ENCODE results near the gene ELF2.
A peak's percentile ranks its signal among the peaks of the same experiment; 100 is the strongest.
"Not testable (repeated sequence)": the region's sequence is repeated elsewhere in the genome, so short reads cannot be mapped to it uniquely, and the experiment has no call there.

Gene ELF2

GRCh38 chr4:139188648-139189416, 11.8 kb upstream of the ELF2 start:
- DNase-seq (ENCODE audit: low read depth): no peak

GRCh38 chr4:139184129-139184528, 7.1 kb upstream of the ELF2 start:
- no peak for DNase-seq (ENCODE audit: low read depth)

- peak; percentile 83 for DNase-seq (ENCODE audit: low read depth)
Observed at GRCh38 chr4:139177869-139178619, 1.0 kb upstream of the ELF2 start.

- peak; percentile 66 for DNase-seq (ENCODE audit: low read depth)
Observed at GRCh38 chr4:139176302-139177048, 543 bp downstream of the ELF2 start.

GRCh38 chr4:139175646-139176301, 1.2 kb downstream of the ELF2 start:
- DNase-seq (ENCODE audit: low read depth): no peak

- DNase-seq (ENCODE audit: low read depth): no peak
Observed at GRCh38 chr4:139171876-139172691, 4.9 kb downstream of the ELF2 start.

- DNase-seq (ENCODE audit: low read depth): no peak
Observed at GRCh38 chr4:139170932-139171331, 6.1 kb downstream of the ELF2 start.

GRCh38 chr4:139167774-139168444, 9.1 kb downstream of the ELF2 start:
- no peak for DNase-seq (ENCODE audit: low read depth)

GRCh38 chr4:139164731-139165130, 12.3 kb downstream of the ELF2 start:
- no peak for DNase-seq (ENCODE audit: low read depth)

GRCh38 chr4:139163806-139164206, 13.2 kb downstream of the ELF2 start:
- DNase-seq (ENCODE audit: low read depth): no peak

- not testable (repeated sequence) for DNase-seq (ENCODE audit: low read depth)
Observed at GRCh38 chr4:139157977-139158376, 19.0 kb downstream of the ELF2 start.

GRCh38 chr4:139154952-139155557, 22.0 kb downstream of the ELF2 start:
- no peak for DNase-seq (ENCODE audit: low read depth)

- no peak for DNase-seq (ENCODE audit: low read depth)
Observed at GRCh38 chr4:139154538-139154937, 22.5 kb downstream of the ELF2 start.

- DNase-seq (ENCODE audit: low read depth): no peak
Observed at GRCh38 chr4:139154134-139154421, 22.9 kb downstream of the ELF2 start.

GRCh38 chr4:139153411-139154133, 23.4 kb downstream of the ELF2 start:
- DNase-seq (ENCODE audit: low read depth): no peak

- no peak for DNase-seq (ENCODE audit: low read depth)
Observed at GRCh38 chr4:139152249-139152648, 24.8 kb downstream of the ELF2 start.

GRCh38 chr4:139146926-139147629, 29.9 kb downstream of the ELF2 start:
- DNase-seq (ENCODE audit: low read depth): no peak

GRCh38 chr4:139145552-139145932, 31.5 kb downstream of the ELF2 start:
- DNase-seq (ENCODE audit: low read depth): no peak

- DNase-seq (ENCODE audit: low read depth): no peak
Observed at GRCh38 chr4:139144911-139145551, 32.0 kb downstream of the ELF2 start.

All from activated T-helper 9 cell treated with anti-CD3 and anti-CD28 coated beads, Interleukin-2, amount 50 U/mL, for 16 hours (primary cell).